K562 (cell line): Measurements from ENCODE around the gene STT3A. TPM values are rescaled to one million over a fixed set of nuclear protein-coding genes. Genes with fewer than 3 reads are reported as not detected.

ENCODE experiments used
- CEBPZ ChIP-seq: fragments of 150-350 bp; IDR thresholded peaks from 2 replicates; pipeline ENCODE4 v1.6.1; 2014; ENCODE audit warnings: low read depth, mild to moderate bottlenecking, low read length, borderline replicate concordance
- CREB5 ChIP-seq: fragments of 250-450 bp; sonication (Bioruptor Pico); IDR thresholded peaks from 2 replicates; pipeline ENCODE4 v1.5.0; 2020; ENCODE audit warnings: mild to moderate bottlenecking
- MEF2A ChIP-seq: IDR thresholded peaks from 2 replicates; pipeline ENCODE4 v1.6.1; 2011; ENCODE audit warnings: low read depth, mild to moderate bottlenecking, low read length, moderate library complexity; ENCODE audit not compliant: control insufficient read depth
- NCOA2 ChIP-seq, 2 experiments: fragments of 450-650 bp; IDR thresholded peaks; 2 replicates each; pipeline ENCODE4 v1.6.1; 2018; ENCODE audit warnings: mild to moderate bottlenecking in 2 of 2, moderate library complexity in 1 of 2; ENCODE audit not compliant: partially characterized antibody in 2 of 2
- RBM14 ChIP-seq: fragments of 200-400 bp; formaldehyde crosslinking; IDR thresholded peaks from 2 replicates; pipeline ENCODE4 v1.6.1; 2018; ENCODE audit warnings: low read depth, mild to moderate bottlenecking, low read length, moderate library complexity, borderline replicate concordance; ENCODE audit not compliant: insufficient read depth
- RCOR1 ChIP-seq, 2 experiments: IDR thresholded peaks; 2 replicates each; pipeline ENCODE4 v1.6.1; 2012; ENCODE audit warnings: low read depth in 2 of 2, low read length in 2 of 2, borderline replicate concordance in 1 of 2, improper control_type of control experiment in 1 of 2
- USF2 ChIP-seq: sonication (generic); formaldehyde crosslinking; IDR thresholded peaks from 2 replicates; pipeline ENCODE4 v1.5.0; 2020; ENCODE audit warnings: missing genetic modification reagents
- ZBTB12 ChIP-seq: fragments of 250-450 bp; sonication (Bioruptor Pico); IDR thresholded peaks from 2 replicates; pipeline ENCODE4 v1.4.0; 2020
- ZBTB5 ChIP-seq: fragments of 450-650 bp; IDR thresholded peaks from 2 replicates; pipeline ENCODE4 v1.6.1; 2017; ENCODE audit warnings: antibody characterized with exemption
- ZNF134 ChIP-seq: fragments of 250-450 bp; sonication (Bioruptor Pico); conservative IDR thresholded peaks from 2 replicates; pipeline ENCODE4 v1.4.0; 2020
- ZNF165 ChIP-seq: fragments of 250-450 bp; sonication (Bioruptor Pico); IDR thresholded peaks from 2 replicates; pipeline ENCODE4 v1.4.0; 2020; ENCODE audit warnings: borderline replicate concordance
- ZNF175 ChIP-seq: fragments of 200-800 bp; sonication (Bioruptor generic); IDR thresholded peaks from 2 replicates; pipeline ENCODE4 v1.6.1; 2016; ENCODE audit warnings: low read depth, mild to moderate bottlenecking, missing genetic modification characterization, missing compliant biosample characterization
- ZNF347 ChIP-seq: fragments of 450-650 bp; formaldehyde crosslinking; IDR thresholded peaks from 2 replicates; pipeline ENCODE4 v1.4.0; 2020; ENCODE audit warnings: low read depth, mild to moderate bottlenecking, moderate library complexity
- ZNF512 ChIP-seq: IDR thresholded peaks from 2 replicates; pipeline ENCODE4 v1.6.1; 2016; ENCODE audit warnings: missing genetic modification characterization, missing compliant biosample characterization
- polyA plus RNA-seq, 8 experiments: library from polyadenylated mRNA; depleted of rRNA in 4 of 8; stranded (reverse) in 5 of 8; unstranded in 3 of 8; fragments of >200 nt; fragmentation: Nextera tagmentation in 2 of 8; fragmentation: Illumina TruSeq in 1 of 8; extraction: Ambion mirVana in 2 of 8; extraction: Trizol in 1 of 8; gene quantifications; 2 replicates each; pipeline versions ENCODE4 v1.2.1 to v1.2.3, GENCODE V29; 2011 to 2014; ENCODE audit warnings: inconsistent platforms in 1 of 8, missing spikeins in 1 of 8
- total RNA-seq, 7 experiments: library from RNA; depleted of rRNA in 6 of 7; stranded (reverse); fragments of >200 nt in 6 of 7; fragmentation: Illumina TruSeq in 2 of 7; extraction: Trizol in 2 of 7; gene quantifications; 2 replicates each; pipeline versions ENCODE4 v1.2.1 to v1.2.3, GENCODE V29; 2011 to 2021; ENCODE audit warnings: low replicate concordance in 1 of 7

Gene STT3A
- total and polyA plus RNA-seq, 9 of the 15 experiments (the other 6 are each of a cell fraction or from before 2014, with no cell fraction given): 70.7 to 330 (median 192) TPM

- TF ChIP-seq USF2 (CRISPR knock-in tag) (0 out of 2 replicates have a peak, but pooled peaks have one; percentile 1), ZBTB12 (CRISPR knock-in tag) (peak; percentile 79), ZNF347 (no peak), RCOR1 (IDR thresholded peaks at IDR 0.05; ENCODE audit: borderline replicate concordance in 1 of 2, low read depth in 2 of 2, low read length in 2 of 2) (peak in 1 of 2 experiments; percentile 7; a peak in 2 of 4 replicates), ZNF512 (tag) (no peak), ZNF165 (CRISPR knock-in tag) (no peak), NCOA2 (IDR thresholded peaks at IDR 0.05; ENCODE audit: partially characterized antibody in 2 of 2) (no peak), ZNF134 (CRISPR knock-in tag) (peak; percentile 52; the same call in 1 of the 2 replicates), CEBPZ (no peak), ZBTB5 (peak; percentile 20; the same call in 1 of the 2 replicates), CREB5 (CRISPR knock-in tag) (no peak), RBM14 (0 out of 2 replicates have a peak, but pooled peaks have one; percentile 38), ZNF175 (CRISPR knock-in tag) (peak; percentile 81; the same call in 1 of the 2 replicates), MEF2A (no peak)
These were observed 33.1 kb downstream of the STT3A start (continued) for GRCh38 chr11:125625630-125626287.
